GM13976 (cell line): ENCODE data around the gene TMEM240.

Experiments used
- DNase-seq: peaks from one replicate; pipeline ENCODE4 v3.0.0; 2012; ENCODE audit warnings: low spot score
- CTCF ChIP-seq: IDR thresholded peaks from 2 replicates; pipeline ENCODE4 v1.5.1; 2012; ENCODE audit warnings: borderline replicate concordance, mild to moderate bottlenecking; ENCODE audit not compliant: insufficient read depth; ENCODE audit errors: extremely low read depth, missing control alignments, control extremely low read depth
- in situ Hi-C: fragments of 300-500 bp; cut with MboI; formaldehyde crosslinking; loops from one replicate; pipeline ENCODE4 v1.12.0; 2022; ENCODE audit warnings: low sequenced_read_pairs, mixed read lengths, inconsistent platforms; ENCODE audit not compliant: unreplicated experiment

TMEM240 gene

GRCh38 chr1:1550591-1551432, 10.4 kb upstream of the TMEM240 start:
- in situ Hi-C loops, result no loop called here
- no peak for DNase-seq
- peak; percentile 3 for TF ChIP-seq CTCF

- TF ChIP-seq CTCF, result no peak
- DNase-seq, result no peak
- in situ Hi-C loops, result no loop called here
Observed at GRCh38 chr1:1550087-1550486, 9.7 kb upstream of the TMEM240 start.

- in situ Hi-C loops, result no loop called here
- DNase-seq, result no peak
- no peak for TF ChIP-seq CTCF
Observed at GRCh38 chr1:1548591-1548990, 8.2 kb upstream of the TMEM240 start.

GRCh38 chr1:1547476-1547875, 7.1 kb upstream of the TMEM240 start:
- no peak for TF ChIP-seq CTCF
- no peak for DNase-seq
- in situ Hi-C loops, result no loop called here

- no peak for TF ChIP-seq CTCF
- in situ Hi-C loops, result no loop called here
- no peak for DNase-seq
Observed at GRCh38 chr1:1547011-1547410, 6.6 kb upstream of the TMEM240 start.

- in situ Hi-C loops, result no loop called here
- TF ChIP-seq CTCF, result no peak
- no peak for DNase-seq
Observed at GRCh38 chr1:1545946-1546737, 5.7 kb upstream of the TMEM240 start.
